H1 (cell line): ENCODE data around the gene PARD6A. TPM values are rescaled to one million over a fixed set of nuclear protein-coding genes. Genes with fewer than 3 reads are reported as not detected.

Source experiments
- CTCF ChIA-PET: fragments of 300-600 bp; sonication (Branson Sonifier 250); formaldehyde crosslinking; loops from one replicate; lab custom pipeline; 2021; ENCODE audit not compliant: partially characterized antibody; lab: Charles Lee
- POLR2A ChIA-PET: fragments of 300-600 bp; sonication (Branson Sonifier 250); formaldehyde crosslinking; loops from one replicate; lab custom pipeline; 2021; ENCODE audit warnings: inconsistent platforms; ENCODE audit not compliant: partially characterized antibody; lab: Charles Lee
- DNase-seq, 2 experiments: peaks; one replicate each; pipeline versions ENCODE4 v3.0.0 to v3.0.0-alpha.2; 2010 to 2022; ENCODE audit warnings: low spot score in 2 of 2, low read depth in 1 of 2, mixed read lengths in 1 of 2
- FAIRE-seq: peaks from 2 replicates; lab custom pipeline; 2011; peaks lifted over from hg19 to GRCh38; lab: Jason Lieb, UNC
- H2AFZ ChIP-seq: 2 replicates; pipeline ENCODE4 v1.8.1; 2012; ENCODE audit warnings: low read length, inconsistent platforms
- H2AK5ac ChIP-seq: 2 replicates; pipeline ENCODE4 v1.6.1; 2013; ENCODE audit warnings: low read depth, low read length
- H2BK120ac ChIP-seq: replicated peaks from 2 replicates; pipeline ENCODE3; 2013; ENCODE audit warnings: low read depth, low read length, inconsistent platforms
- H2BK12ac ChIP-seq: 2 replicates; pipeline ENCODE4 v1.6.1; 2013; ENCODE audit warnings: low read depth, low read length
- H2BK15ac ChIP-seq: 2 replicates; pipeline ENCODE4 v1.6.1; 2013; ENCODE audit warnings: low read length
- H2BK20ac ChIP-seq: 2 replicates; pipeline ENCODE4 v1.6.1; 2013; ENCODE audit warnings: low read length
- H2BK5ac ChIP-seq: 2 replicates; pipeline ENCODE4 v1.6.1; 2013; ENCODE audit warnings: low read depth, low read length
- H3K14ac ChIP-seq: 2 replicates; pipeline ENCODE4 v1.6.1; 2013; ENCODE audit warnings: inconsistent platforms; ENCODE audit not compliant: insufficient read length
- H3K18ac ChIP-seq: 2 replicates; pipeline ENCODE4 v1.6.1; 2013; ENCODE audit warnings: low read length; ENCODE audit errors: extremely low read depth
- H3K23ac ChIP-seq: 2 replicates; pipeline ENCODE4 v1.6.1; 2013; ENCODE audit warnings: inconsistent platforms; ENCODE audit not compliant: insufficient read length
- H3K23me2 ChIP-seq: 2 replicates; pipeline ENCODE4 v1.6.1; 2013; ENCODE audit warnings: low read depth, low read length
- H3K27ac ChIP-seq: 2 replicates; pipeline ENCODE4 v1.6.1; 2011; ENCODE audit warnings: low read depth, low read length, inconsistent platforms
- H3K27me3 ChIP-seq, 4 experiments: replicated peaks in 1 of 4; 1 replicate in 1 of 4; 2 replicates in 3 of 4; pipeline versions ENCODE4 v1.6.1 to v1.8.1; 2011 to 2013; ENCODE audit warnings: low read length in 3 of 4, mild to moderate bottlenecking in 3 of 4, inconsistent platforms in 2 of 4, mixed read lengths in 2 of 4, moderate library complexity in 1 of 4; ENCODE audit not compliant: control insufficient read depth in 3 of 4, insufficient read depth in 3 of 4; ENCODE audit errors: extremely low read depth in 1 of 4
- H3K36me3 ChIP-seq, 4 experiments: 2 replicates each; pipeline versions ENCODE4 v1.6.1 to v1.8.1; 2011 to 2013; ENCODE audit warnings: mild to moderate bottlenecking in 4 of 4, low read length in 3 of 4, moderate library complexity in 2 of 4, control low read depth in 1 of 4, inconsistent platforms in 1 of 4; ENCODE audit not compliant: insufficient read depth in 4 of 4, control insufficient read depth in 2 of 4
- H3K4ac ChIP-seq: replicated peaks from 2 replicates; pipeline ENCODE3; 2013; ENCODE audit warnings: low read length, low read depth, mixed read lengths, inconsistent platforms; ENCODE audit not compliant: insufficient read length
- H3K4me1 ChIP-seq, 4 experiments: replicated peaks in 1 of 4; 1 replicate in 1 of 4; 2 replicates in 3 of 4; pipeline versions ENCODE4 v1.6.1 to v1.8.1; 2011 to 2013; ENCODE audit warnings: low read length in 3 of 4, inconsistent platforms in 2 of 4, mixed read lengths in 1 of 4; ENCODE audit not compliant: insufficient read depth in 4 of 4, control insufficient read depth in 3 of 4
- H3K4me2 ChIP-seq, 2 experiments: 2 replicates each; pipeline versions ENCODE4 v1.6.1 to v1.8.1; 2011 to 2013; ENCODE audit warnings: low read depth in 2 of 2, low read length in 2 of 2, control low read depth in 1 of 2, inconsistent platforms in 1 of 2, mild to moderate bottlenecking in 1 of 2; ENCODE audit not compliant: insufficient read depth in 1 of 2
- H3K4me3 ChIP-seq, 4 experiments: fragments of 200-600, 300-600 bp in 1 of 4; sonication (generic), shearing (Covaris generic), sonication (Bioruptor Twin) in 1 of 4; 2 replicates each; pipeline versions ENCODE4 v1.5.1 to v1.8.1; 2011 to 2016; ENCODE audit warnings: low read length in 4 of 4, low read depth in 3 of 4, control low read depth in 2 of 4, inconsistent platforms in 2 of 4, mild to moderate bottlenecking in 2 of 4, mixed read lengths in 1 of 4, moderate library complexity in 1 of 4; ENCODE audit not compliant: insufficient read depth in 2 of 4; ENCODE audit errors: extremely low read depth in 1 of 4
- H3K56ac ChIP-seq: replicated peaks from 2 replicates; pipeline ENCODE3; 2013; ENCODE audit warnings: low read depth, mild to moderate bottlenecking, mixed read lengths, low read length, inconsistent platforms; ENCODE audit not compliant: insufficient read length
- H3K79me1 ChIP-seq: 2 replicates; pipeline ENCODE4 v1.6.1; 2013; ENCODE audit warnings: low read depth, low read length, control low read depth
- H3K79me2 ChIP-seq, 2 experiments: 2 replicates each; pipeline versions ENCODE4 v1.6.1 to v1.8.1; 2012 to 2013; ENCODE audit warnings: low read length in 2 of 2, mild to moderate bottlenecking in 2 of 2, inconsistent platforms in 1 of 2; ENCODE audit not compliant: insufficient read depth in 2 of 2, control insufficient read depth in 1 of 2
- H3K9ac ChIP-seq, 4 experiments: replicated peaks in 1 of 4; 1 replicate in 1 of 4; 2 replicates in 3 of 4; pipeline versions ENCODE4 v1.6.1 to v1.8.1; 2011 to 2013; ENCODE audit warnings: low read depth in 3 of 4, low read length in 3 of 4, control low read depth in 2 of 4, mild to moderate bottlenecking in 2 of 4, moderate library complexity in 2 of 4, inconsistent platforms in 1 of 4; ENCODE audit errors: extremely low read depth in 1 of 4
- H3K9me3 ChIP-seq, 2 experiments: 2 replicates each; pipeline versions ENCODE4 v1.6.1 to v1.8.1; 2012 to 2013; ENCODE audit warnings: mild to moderate bottlenecking in 2 of 2, moderate library complexity in 2 of 2, control low read depth in 1 of 2, inconsistent platforms in 1 of 2, low read depth in 1 of 2, low read length in 1 of 2, mixed read lengths in 1 of 2; ENCODE audit not compliant: insufficient read depth in 2 of 2
- H4K20me1 ChIP-seq, 2 experiments: replicated peaks in 1 of 2; 2 replicates each; pipeline versions ENCODE3 to v1.8.1; 2011 to 2013; ENCODE audit warnings: inconsistent platforms in 2 of 2, low read length in 2 of 2, mild to moderate bottlenecking in 1 of 2; ENCODE audit not compliant: insufficient read depth in 2 of 2, control insufficient read depth in 1 of 2
- H4K5ac ChIP-seq: 2 replicates; pipeline ENCODE4 v1.6.1; 2013; ENCODE audit warnings: low read length, low read depth, mixed read lengths, inconsistent platforms; ENCODE audit not compliant: insufficient read length
- H4K8ac ChIP-seq: 2 replicates; pipeline ENCODE4 v1.8.0; 2013; ENCODE audit warnings: mild to moderate bottlenecking, moderate library complexity, low read length, inconsistent platforms; ENCODE audit not compliant: insufficient read depth; ENCODE audit errors: extremely low read depth
- H4K91ac ChIP-seq: replicated peaks from 2 replicates; pipeline ENCODE3; 2013; ENCODE audit warnings: low read length, mixed read lengths, inconsistent platforms; ENCODE audit not compliant: insufficient read length
- BRCA1 ChIP-seq: IDR thresholded peaks from 2 replicates; pipeline ENCODE4 v1.6.1; 2012; ENCODE audit warnings: low read depth, low read length, improper control_type of control experiment
- CBX5 ChIP-seq: fragments of 300-800, 300-1000 bp; sonication (generic); IDR thresholded peaks from 2 replicates; pipeline ENCODE4 v1.7.1; 2016; ENCODE audit warnings: antibody characterized with exemption, low read length, low read depth
- JUND ChIP-seq: IDR thresholded peaks from 2 replicates; pipeline ENCODE4 v1.6.1; 2011; ENCODE audit warnings: mild to moderate bottlenecking, improper control_type of control experiment, low read length
- SP4 ChIP-seq: IDR thresholded peaks from 2 replicates; pipeline ENCODE4 v1.6.1; 2012; ENCODE audit warnings: low read length, inconsistent platforms
- USF2 ChIP-seq: IDR thresholded peaks from 2 replicates; pipeline ENCODE4 v1.6.1; 2011; ENCODE audit warnings: low read length, improper control_type of control experiment
- WGBS, 2 experiments: shearing (Covaris generic) in 1 of 2; methylation state at CpG; one replicate each; pipeline versions ENCODE4 v1.1.6 to v1.1.7; 2013 to 2015; ENCODE audit warnings: low lambda C conversion rate in 2 of 2, mixed read lengths in 2 of 2, inconsistent platforms in 1 of 2, low coverage in 1 of 2, missing lambda C conversion rate in 1 of 2; ENCODE audit not compliant: insufficient replicate concordance in 2 of 2, insufficient coverage in 1 of 2, insufficient read length in 1 of 2; ENCODE audit errors: extremely low coverage in 1 of 2, missing lambda C conversion rate in 1 of 2; 5-methylcytosine and 5-hydroxymethylcytosine counted together
- polyA plus RNA-seq, 7 experiments: library from polyadenylated mRNA; depleted of rRNA in 3 of 7; stranded (reverse) in 5 of 7; unstranded in 2 of 7; fragments of >200 nt in 5 of 7; fragments of 200-250 nt in 2 of 7; gene quantifications; 1 replicate in 5 of 7; 2 replicates in 1 of 7; 4 replicates in 1 of 7; pipeline versions ENCODE4 v1.2.1 to v1.2.3, GENCODE V29; 2011 to 2013; ENCODE audit warnings: missing spikeins in 2 of 7, mixed read lengths in 2 of 7
- total RNA-seq: library from RNA; stranded (reverse); fragmentation: NEBNext Ultra II Directional; extraction: Animal tissue kit (Norgen Biotek cat#: 25700); gene quantifications from 2 replicates; pipeline ENCODE4 v1.2.1, GENCODE V29; 2021

Gene PARD6A
- total and polyA plus RNA-seq, 2 of the 8 experiments (the other 6 are each of a cell fraction or from before 2014, with no cell fraction given): 15.1 to 21.8 TPM

DNA sequence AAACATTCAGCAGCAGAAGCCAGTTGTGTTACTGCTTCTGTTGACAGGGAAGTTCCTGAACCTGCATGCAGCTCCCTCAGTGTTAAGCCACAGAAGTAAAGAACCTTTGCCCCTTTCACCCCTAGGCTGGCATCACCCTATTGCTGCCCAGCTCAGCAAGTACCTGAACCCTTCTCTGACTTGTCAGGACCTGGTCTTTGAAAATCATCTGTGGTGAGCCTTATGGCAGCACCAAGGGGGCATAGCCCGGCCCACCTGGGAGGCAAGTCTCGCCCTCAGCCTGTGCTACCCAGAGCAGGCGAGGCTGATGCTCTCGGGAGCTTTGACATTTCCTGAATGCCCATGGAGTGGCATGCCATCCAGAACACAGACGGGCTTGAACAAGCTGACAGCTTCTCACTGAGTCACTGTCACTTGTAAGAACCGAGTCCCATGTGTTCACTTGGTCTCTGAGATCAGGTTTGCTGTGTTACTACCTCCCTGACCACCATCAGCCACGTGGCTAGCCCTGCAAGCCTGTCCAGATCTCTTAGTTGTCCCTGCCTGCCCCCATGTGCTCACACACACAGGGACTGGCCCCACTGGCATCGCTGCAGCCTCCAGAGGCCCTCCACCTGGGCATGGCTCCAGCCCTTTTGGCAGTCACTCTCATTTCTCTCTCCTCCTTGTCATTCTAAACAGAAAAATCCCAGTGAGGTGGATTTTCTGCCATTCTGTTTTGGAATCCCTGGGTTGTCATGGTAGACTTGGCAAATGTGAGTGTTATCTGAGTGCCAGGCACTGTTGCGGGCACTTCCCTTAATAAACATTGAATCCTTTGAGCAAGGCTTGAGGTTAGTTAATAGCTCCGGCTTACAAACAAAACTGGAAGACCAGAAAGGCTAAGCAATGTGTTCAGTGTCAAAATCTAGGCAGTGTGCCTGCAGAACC, 18.7 kb upstream of the PARD6A start:
- H3K4me3 ChIP-seq: no peak overlapping the region
- H3K9ac ChIP-seq: no peak overlapping the region
- peaks cover 0 to 1% of the 10 kb centered on the region in 2 experiments for H4K20me1 ChIP-seq
- no peak overlapping the region for H2AFZ ChIP-seq
- H3K23me2 ChIP-seq: peaks cover 6% of the 10 kb centered on the region; the same call in 1 of the 2 replicates
- peaks cover 4 to 20% (median 12%) of the 10 kb centered on the region in 4 experiments; a peak in 7 of 8 replicates for H3K36me3 ChIP-seq
- no peak overlapping the region for H2BK5ac ChIP-seq
- TF ChIP-seq CBX5 (no peak), BRCA1 (no peak), USF2 (no peak), JUND (no peak), SP4 (no peak)
- FAIRE-seq (no peak), DNase-seq (no peak)
- H3K14ac ChIP-seq: no peak overlapping the region
- H3K27me3 ChIP-seq: peaks cover 0 to 11% (median 6%) of the 10 kb centered on the region in 4 experiments; a peak in 4 of 7 replicates
- 0 out of 2 replicates have a peak overlapping the region, but pooled peaks have one; percentile 13 for H2BK20ac ChIP-seq
- H3K56ac ChIP-seq: no peak overlapping the region
- H3K4ac ChIP-seq: no peak overlapping the region
- no peaks in the 10 kb centered on the region for H3K79me2 ChIP-seq
- CTCF ChIA-PET: interaction anchor here (0.6 to 18.0 kb wide), 18 partner anchors 9 to 201 kb away, joined by 3 to 202 read pairs (median 4); partner anchors contain the start of genes ACD, C16orf86, CTCF and ENKD1
- no peak overlapping the region for H4K91ac ChIP-seq
- H2BK12ac ChIP-seq: no peak overlapping the region
- WGBS, 2 experiments: 81% methylated on average over 10 of the region's 10 CpGs; no CpG with 5 or more reads in 1 of the 2 experiments
- no peak overlapping the region for H3K23ac ChIP-seq
- H3K79me1 ChIP-seq: no peaks in the 10 kb centered on the region
- no peak overlapping the region for H4K5ac ChIP-seq
- no peak overlapping the region for H2BK120ac ChIP-seq
- H4K8ac ChIP-seq: no peak overlapping the region; the same call in 1 of the 2 replicates
- H3K4me2 ChIP-seq: no peak overlapping the region
- no peak overlapping the region for H2AK5ac ChIP-seq
- POLR2A ChIA-PET: interaction anchor here (0.8 to 4.5 kb wide), 11 partner anchors 44 to 203 kb away, joined by 3 to 27 read pairs (median 3); partner anchors contain the start of gene CTCF
- no peak overlapping the region for H3K27ac ChIP-seq
- no peak overlapping the region for H2BK15ac ChIP-seq
- H3K18ac ChIP-seq: no peak overlapping the region
- peaks cover 0 to 9% (median 2%) of the 10 kb centered on the region in 4 experiments; a peak in 5 of 7 replicates for H3K4me1 ChIP-seq
- H3K9me3 ChIP-seq: no peaks in the 10 kb centered on the region
